WTC11 (cell line): ENCODE results near the gene HPGD. TPM values are rescaled to one million over a fixed set of nuclear protein-coding genes. Genes with fewer than 3 reads are reported as not detected.

Experiments used
- ATAC-seq: fragments of 200-7000 bp; cut with Tn5 transposase; 2 replicates; pipeline ENCODE4 v1.10.0; 2021; ENCODE audit warnings: mild to moderate bottlenecking, moderate library complexity
- CTCF ChIA-PET: fragments of 300-600 bp; sonication (Branson Sonifier 250); formaldehyde crosslinking; loops from one replicate; lab custom pipeline; 2021; ENCODE audit warnings: antibody characterized with exemption; lab: Charles Lee
- POLR2A ChIA-PET: fragments of 350-600 bp; sonication (Branson Sonifier 250); formaldehyde crosslinking; loops from one replicate; lab custom pipeline; 2021; ENCODE audit warnings: antibody characterized with exemption; lab: Charles Lee
- DNase-seq: peaks from one replicate; pipeline ENCODE4 v3.0.0; 2021; ENCODE audit warnings: low spot score
- H3K27ac Mint-ChIP-seq: 2 replicates; pipeline ENCODE4 v1.8.0; 2021; ENCODE audit warnings: mixed read lengths
- H3K27me3 Mint-ChIP-seq: 2 replicates; pipeline ENCODE4 v1.8.0; 2021; ENCODE audit warnings: low read depth, mild to moderate bottlenecking, moderate library complexity, mixed read lengths
- H3K36me3 Mint-ChIP-seq: 2 replicates; pipeline ENCODE4 v1.8.0; 2021; ENCODE audit warnings: mixed read lengths
- H3K4me1 Mint-ChIP-seq: 2 replicates; pipeline ENCODE4 v1.8.0; 2022; ENCODE audit warnings: mixed read lengths
- H3K4me3 Mint-ChIP-seq: 2 replicates; pipeline ENCODE4 v1.8.0; 2021; ENCODE audit warnings: mild to moderate bottlenecking, moderate library complexity, mixed read lengths
- H3K9me3 Mint-ChIP-seq: 2 replicates; pipeline ENCODE4 v1.8.0; 2021; ENCODE audit warnings: mixed read lengths
- ATF1 ChIP-seq: sonication (generic); formaldehyde crosslinking; IDR thresholded peaks from 2 replicates; pipeline ENCODE4 v1.8.1; 2023; ENCODE audit warnings: mild to moderate bottlenecking, moderate library complexity, missing genetic modification reagents
- GRHL2 ChIP-seq: fragments of 250-450 bp; sonication (Bioruptor Pico); IDR thresholded peaks from 2 replicates; pipeline ENCODE4 v1.8.0; 2022; ENCODE audit warnings: mild to moderate bottlenecking, moderate library complexity; ENCODE audit not compliant: insufficient replicate concordance, severe bottlenecking
- SMAD3 ChIP-seq: sonication (generic); formaldehyde crosslinking; IDR thresholded peaks from 2 replicates; pipeline ENCODE4 v1.8.0; 2022; ENCODE audit warnings: missing genetic modification reagents, mild to moderate bottlenecking, borderline replicate concordance
- SMAD4 ChIP-seq: sonication (generic); formaldehyde crosslinking; IDR thresholded peaks from 2 replicates; pipeline ENCODE4 v1.8.0; 2022; ENCODE audit warnings: mild to moderate bottlenecking, missing genetic modification reagents
- ZNF232 ChIP-seq: sonication (generic); formaldehyde crosslinking; IDR thresholded peaks from 2 replicates; pipeline ENCODE4 v1.8.0; 2022; ENCODE audit warnings: mild to moderate bottlenecking, missing genetic modification reagents
- ZNF317 ChIP-seq: sonication (generic); formaldehyde crosslinking; IDR thresholded peaks from 2 replicates; pipeline ENCODE4 v1.8.1; 2023; ENCODE audit warnings: low read depth, mild to moderate bottlenecking, moderate library complexity, missing genetic modification reagents, borderline replicate concordance
- total RNA-seq: library from RNA; stranded (reverse); gene quantifications from 3 replicates; pipeline ENCODE4 v1.2.3, GENCODE V29; 2021
- TF ChIP-seq, protein P1 (sequence below): sonication (generic); formaldehyde crosslinking; IDR thresholded peaks from 2 replicates; pipeline ENCODE4 v1.8.0; 2023; ENCODE audit warnings: mild to moderate bottlenecking, missing genetic modification reagents
- TF ChIP-seq, protein P2 (sequence below): sonication (generic); formaldehyde crosslinking; IDR thresholded peaks from 2 replicates; pipeline ENCODE4 v1.8.1; 2022; ENCODE audit warnings: low read depth, missing genetic modification reagents, borderline replicate concordance
- TF ChIP-seq, protein P3 (sequence below): sonication (generic); formaldehyde crosslinking; IDR thresholded peaks from 2 replicates; pipeline ENCODE4 v1.8.1; 2023; ENCODE audit warnings: mild to moderate bottlenecking, moderate library complexity, missing genetic modification reagents
- TF ChIP-seq, protein P4 (sequence below): sonication (generic); formaldehyde crosslinking; IDR thresholded peaks from 2 replicates; pipeline ENCODE4 v1.8.1; 2023; ENCODE audit warnings: mild to moderate bottlenecking, missing genetic modification reagents, borderline replicate concordance
- TF ChIP-seq, protein P5 (sequence below): sonication (generic); formaldehyde crosslinking; IDR thresholded peaks from 2 replicates; pipeline ENCODE4 v1.8.1; 2022; ENCODE audit warnings: mild to moderate bottlenecking, moderate library complexity, missing genetic modification reagents
- TF ChIP-seq, protein P6 (sequence below): sonication (generic); formaldehyde crosslinking; IDR thresholded peaks from 2 replicates; pipeline ENCODE4 v1.8.0; 2023; ENCODE audit warnings: missing genetic modification reagents

Gene HPGD
- total RNA-seq, 1 experiment from 2014 or later = 3.6 TPM

DNA sequence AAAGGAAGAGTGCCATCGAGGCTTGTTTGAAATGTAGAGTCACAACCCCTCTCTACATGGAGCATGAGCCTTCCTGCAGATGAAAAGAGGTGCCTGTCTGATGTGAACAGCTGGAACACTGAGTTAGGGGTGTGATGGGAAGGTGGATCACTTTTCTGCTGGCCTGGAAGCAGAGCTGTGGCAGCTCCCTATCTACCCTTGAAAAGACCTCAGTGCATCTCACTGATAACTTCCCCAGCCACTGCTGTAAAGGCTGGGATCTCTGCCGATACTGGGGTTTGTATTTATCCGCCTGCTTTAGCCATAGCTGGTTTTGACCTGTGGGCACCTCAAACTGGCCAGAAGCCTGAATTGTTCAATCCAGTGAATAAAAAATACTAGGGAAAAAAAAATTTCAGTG, 46.8 kb downstream of the HPGD start (continued):
- TF ChIP-seq, protein P1, sequence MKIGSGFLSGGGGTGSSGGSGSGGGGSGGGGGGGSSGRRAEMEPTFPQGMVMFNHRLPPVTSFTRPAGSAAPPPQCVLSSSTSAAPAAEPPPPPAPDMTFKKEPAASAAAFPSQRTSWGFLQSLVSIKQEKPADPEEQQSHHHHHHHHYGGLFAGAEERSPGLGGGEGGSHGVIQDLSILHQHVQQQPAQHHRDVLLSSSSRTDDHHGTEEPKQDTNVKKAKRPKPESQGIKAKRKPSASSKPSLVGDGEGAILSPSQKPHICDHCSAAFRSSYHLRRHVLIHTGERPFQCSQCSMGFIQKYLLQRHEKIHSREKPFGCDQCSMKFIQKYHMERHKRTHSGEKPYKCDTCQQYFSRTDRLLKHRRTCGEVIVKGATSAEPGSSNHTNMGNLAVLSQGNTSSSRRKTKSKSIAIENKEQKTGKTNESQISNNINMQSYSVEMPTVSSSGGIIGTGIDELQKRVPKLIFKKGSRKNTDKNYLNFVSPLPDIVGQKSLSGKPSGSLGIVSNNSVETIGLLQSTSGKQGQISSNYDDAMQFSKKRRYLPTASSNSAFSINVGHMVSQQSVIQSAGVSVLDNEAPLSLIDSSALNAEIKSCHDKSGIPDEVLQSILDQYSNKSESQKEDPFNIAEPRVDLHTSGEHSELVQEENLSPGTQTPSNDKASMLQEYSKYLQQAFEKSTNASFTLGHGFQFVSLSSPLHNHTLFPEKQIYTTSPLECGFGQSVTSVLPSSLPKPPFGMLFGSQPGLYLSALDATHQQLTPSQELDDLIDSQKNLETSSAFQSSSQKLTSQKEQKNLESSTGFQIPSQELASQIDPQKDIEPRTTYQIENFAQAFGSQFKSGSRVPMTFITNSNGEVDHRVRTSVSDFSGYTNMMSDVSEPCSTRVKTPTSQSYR (CRISPR knock-in tag) = no peak
- TF ChIP-seq, protein P2, sequence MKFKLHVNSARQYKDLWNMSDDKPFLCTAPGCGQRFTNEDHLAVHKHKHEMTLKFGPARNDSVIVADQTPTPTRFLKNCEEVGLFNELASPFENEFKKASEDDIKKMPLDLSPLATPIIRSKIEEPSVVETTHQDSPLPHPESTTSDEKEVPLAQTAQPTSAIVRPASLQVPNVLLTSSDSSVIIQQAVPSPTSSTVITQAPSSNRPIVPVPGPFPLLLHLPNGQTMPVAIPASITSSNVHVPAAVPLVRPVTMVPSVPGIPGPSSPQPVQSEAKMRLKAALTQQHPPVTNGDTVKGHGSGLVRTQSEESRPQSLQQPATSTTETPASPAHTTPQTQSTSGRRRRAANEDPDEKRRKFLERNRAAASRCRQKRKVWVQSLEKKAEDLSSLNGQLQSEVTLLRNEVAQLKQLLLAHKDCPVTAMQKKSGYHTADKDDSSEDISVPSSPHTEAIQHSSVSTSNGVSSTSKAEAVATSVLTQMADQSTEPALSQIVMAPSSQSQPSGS (CRISPR knock-in tag) = no peak
- TF ChIP-seq ATF1 (CRISPR knock-in tag) = no peak
- no peak for TF ChIP-seq SMAD3 (CRISPR knock-in tag)
- TF ChIP-seq, protein P3, sequence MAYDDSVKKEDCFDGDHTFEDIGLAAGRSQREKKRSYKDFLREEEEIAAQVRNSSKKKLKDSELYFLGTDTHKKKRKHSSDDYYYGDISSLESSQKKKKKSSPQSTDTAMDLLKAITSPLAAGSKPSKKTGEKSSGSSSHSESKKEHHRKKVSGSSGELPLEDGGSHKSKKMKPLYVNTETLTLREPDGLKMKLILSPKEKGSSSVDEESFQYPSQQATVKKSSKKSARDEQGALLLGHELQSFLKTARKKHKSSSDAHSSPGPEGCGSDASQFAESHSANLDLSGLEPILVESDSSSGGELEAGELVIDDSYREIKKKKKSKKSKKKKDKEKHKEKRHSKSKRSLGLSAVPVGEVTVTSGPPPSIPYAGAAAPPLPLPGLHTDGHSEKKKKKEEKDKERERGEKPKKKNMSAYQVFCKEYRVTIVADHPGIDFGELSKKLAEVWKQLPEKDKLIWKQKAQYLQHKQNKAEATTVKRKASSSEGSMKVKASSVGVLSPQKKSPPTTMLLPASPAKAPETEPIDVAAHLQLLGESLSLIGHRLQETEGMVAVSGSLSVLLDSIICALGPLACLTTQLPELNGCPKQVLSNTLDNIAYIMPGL (CRISPR knock-in tag) = no peak

DNA sequence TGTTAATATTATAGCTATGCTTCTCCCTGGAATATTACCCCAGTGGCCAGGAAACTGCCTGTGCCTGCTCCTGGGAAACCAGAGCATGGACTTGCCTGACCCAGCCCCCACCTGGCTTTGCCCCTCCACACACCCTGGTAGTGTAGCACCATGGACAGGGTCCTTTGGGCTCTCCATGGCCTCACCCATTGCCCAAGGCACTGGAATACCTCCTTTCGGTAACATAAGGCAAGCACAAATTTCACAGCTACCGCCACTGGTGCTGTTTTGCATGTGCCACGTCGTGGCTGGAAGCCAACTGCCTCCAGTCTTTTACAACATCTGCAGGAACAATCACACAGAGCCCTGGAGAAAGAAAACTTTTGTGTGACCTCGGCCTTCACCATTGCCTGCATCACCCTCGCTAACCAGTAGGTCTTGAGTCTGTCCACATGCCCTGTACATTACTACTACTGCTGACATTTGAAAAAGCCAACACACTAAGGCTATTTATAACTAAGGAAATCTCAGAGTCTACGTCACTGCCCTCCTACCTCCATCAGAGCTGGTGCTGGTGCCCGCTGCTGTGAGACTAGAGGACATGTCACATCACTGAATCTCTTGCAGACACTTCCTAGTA, 47.7 kb downstream of the HPGD start:
- H3K4me3 Mint-ChIP-seq = no peak overlapping the region
- no peaks in the 10 kb centered on the region for H3K27me3 Mint-ChIP-seq
- POLR2A ChIA-PET = no interaction called here
- ATAC-seq (peak; percentile 87), DNase-seq (peak; percentile 30)
- TF ChIP-seq, protein P4, sequence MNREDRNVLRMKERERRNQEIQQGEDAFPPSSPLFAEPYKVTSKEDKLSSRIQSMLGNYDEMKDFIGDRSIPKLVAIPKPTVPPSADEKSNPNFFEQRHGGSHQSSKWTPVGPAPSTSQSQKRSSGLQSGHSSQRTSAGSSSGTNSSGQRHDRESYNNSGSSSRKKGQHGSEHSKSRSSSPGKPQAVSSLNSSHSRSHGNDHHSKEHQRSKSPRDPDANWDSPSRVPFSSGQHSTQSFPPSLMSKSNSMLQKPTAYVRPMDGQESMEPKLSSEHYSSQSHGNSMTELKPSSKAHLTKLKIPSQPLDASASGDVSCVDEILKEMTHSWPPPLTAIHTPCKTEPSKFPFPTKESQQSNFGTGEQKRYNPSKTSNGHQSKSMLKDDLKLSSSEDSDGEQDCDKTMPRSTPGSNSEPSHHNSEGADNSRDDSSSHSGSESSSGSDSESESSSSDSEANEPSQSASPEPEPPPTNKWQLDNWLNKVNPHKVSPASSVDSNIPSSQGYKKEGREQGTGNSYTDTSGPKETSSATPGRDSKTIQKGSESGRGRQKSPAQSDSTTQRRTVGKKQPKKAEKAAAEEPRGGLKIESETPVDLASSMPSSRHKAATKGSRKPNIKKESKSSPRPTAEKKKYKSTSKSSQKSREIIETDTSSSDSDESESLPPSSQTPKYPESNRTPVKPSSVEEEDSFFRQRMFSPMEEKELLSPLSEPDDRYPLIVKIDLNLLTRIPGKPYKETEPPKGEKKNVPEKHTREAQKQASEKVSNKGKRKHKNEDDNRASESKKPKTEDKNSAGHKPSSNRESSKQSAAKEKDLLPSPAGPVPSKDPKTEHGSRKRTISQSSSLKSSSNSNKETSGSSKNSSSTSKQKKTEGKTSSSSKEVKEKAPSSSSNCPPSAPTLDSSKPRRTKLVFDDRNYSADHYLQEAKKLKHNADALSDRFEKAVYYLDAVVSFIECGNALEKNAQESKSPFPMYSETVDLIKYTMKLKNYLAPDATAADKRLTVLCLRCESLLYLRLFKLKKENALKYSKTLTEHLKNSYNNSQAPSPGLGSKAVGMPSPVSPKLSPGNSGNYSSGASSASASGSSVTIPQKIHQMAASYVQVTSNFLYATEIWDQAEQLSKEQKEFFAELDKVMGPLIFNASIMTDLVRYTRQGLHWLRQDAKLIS (CRISPR knock-in tag) = no peak
- TF ChIP-seq ZNF317 (CRISPR knock-in tag) (no peak), SMAD4 (CRISPR knock-in tag) (no peak), GRHL2 (CRISPR knock-in tag) (no peak), ZNF232 (CRISPR knock-in tag) (no peak)
- TF ChIP-seq, protein P5, sequence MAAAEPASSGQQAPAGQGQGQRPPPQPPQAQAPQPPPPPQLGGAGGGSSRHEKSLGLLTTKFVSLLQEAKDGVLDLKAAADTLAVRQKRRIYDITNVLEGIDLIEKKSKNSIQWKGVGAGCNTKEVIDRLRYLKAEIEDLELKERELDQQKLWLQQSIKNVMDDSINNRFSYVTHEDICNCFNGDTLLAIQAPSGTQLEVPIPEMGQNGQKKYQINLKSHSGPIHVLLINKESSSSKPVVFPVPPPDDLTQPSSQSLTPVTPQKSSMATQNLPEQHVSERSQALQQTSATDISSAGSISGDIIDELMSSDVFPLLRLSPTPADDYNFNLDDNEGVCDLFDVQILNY (CRISPR knock-in tag) = no peak
- TF ChIP-seq, protein P6, sequence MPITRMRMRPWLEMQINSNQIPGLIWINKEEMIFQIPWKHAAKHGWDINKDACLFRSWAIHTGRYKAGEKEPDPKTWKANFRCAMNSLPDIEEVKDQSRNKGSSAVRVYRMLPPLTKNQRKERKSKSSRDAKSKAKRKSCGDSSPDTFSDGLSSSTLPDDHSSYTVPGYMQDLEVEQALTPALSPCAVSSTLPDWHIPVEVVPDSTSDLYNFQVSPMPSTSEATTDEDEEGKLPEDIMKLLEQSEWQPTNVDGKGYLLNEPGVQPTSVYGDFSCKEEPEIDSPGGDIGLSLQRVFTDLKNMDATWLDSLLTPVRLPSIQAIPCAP (CRISPR knock-in tag) = no peak
- H3K27ac Mint-ChIP-seq = no peak overlapping the region
- H3K4me1 Mint-ChIP-seq = no peaks in the 10 kb centered on the region
- H3K9me3 Mint-ChIP-seq = 0 out of 2 replicates have a peak, but pooled peaks cover 16% of the 10 kb centered on the region
- CTCF ChIA-PET = interaction anchor here (0.6 to 1.2 kb wide), 2 partner anchors 9 to 49 kb away, joined by 3 read pairs; no protein-coding TSS in a partner anchor
- no peaks in the 10 kb centered on the region for H3K36me3 Mint-ChIP-seq
